ENCODE data around the gene RANBP3. TPM values are rescaled to one million over a fixed set of nuclear protein-coding genes. Genes with fewer than 3 reads are reported as not detected.

Gene RANBP3
- total RNA-seq, 1 donor from 2014 or later = 81.9 TPM

DNA sequence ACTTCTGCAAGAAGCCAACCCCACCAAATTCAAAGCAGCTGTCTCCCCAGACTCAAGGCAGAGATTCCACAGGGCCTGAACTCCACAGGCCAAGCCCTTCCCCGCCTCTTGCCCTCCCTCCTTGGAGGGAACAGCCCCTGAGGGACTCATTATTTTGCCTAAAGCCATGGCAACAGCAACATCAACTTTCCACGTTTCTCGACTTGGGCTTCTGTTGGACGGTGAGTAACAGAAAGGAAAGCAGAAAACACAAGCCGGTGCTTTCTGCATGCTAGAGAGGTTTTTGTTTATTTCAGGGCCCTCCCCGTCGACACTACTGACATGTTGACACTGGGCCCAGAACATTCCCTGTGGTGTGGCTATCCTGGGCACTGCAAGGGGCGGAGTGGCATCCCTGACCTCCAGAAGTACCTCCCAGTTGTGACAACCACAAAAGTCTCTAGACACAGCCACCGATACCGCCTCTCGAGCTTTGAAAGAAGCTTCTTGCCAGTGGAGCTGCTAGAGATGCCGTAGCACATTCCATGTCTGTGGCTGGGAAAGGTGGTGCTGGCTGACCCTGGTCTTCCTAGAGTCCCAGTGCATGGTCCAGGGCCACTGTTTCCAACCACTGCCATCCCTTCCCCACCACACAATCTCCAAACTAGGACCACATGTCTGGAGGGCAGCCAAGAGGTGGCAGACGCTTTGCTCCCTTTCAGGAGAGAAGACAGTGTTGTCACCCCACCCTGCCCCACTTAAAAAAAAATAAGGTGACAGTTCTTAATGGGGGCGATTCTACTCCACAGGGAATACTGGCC lies 51.1 kb downstream of the RANBP3 start:
- TF ChIP-seq, protein P1, sequence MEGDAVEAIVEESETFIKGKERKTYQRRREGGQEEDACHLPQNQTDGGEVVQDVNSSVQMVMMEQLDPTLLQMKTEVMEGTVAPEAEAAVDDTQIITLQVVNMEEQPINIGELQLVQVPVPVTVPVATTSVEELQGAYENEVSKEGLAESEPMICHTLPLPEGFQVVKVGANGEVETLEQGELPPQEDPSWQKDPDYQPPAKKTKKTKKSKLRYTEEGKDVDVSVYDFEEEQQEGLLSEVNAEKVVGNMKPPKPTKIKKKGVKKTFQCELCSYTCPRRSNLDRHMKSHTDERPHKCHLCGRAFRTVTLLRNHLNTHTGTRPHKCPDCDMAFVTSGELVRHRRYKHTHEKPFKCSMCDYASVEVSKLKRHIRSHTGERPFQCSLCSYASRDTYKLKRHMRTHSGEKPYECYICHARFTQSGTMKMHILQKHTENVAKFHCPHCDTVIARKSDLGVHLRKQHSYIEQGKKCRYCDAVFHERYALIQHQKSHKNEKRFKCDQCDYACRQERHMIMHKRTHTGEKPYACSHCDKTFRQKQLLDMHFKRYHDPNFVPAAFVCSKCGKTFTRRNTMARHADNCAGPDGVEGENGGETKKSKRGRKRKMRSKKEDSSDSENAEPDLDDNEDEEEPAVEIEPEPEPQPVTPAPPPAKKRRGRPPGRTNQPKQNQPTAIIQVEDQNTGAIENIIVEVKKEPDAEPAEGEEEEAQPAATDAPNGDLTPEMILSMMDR (conservative IDR thresholded peaks at IDR 0.05; ENCODE audit: low read depth, low read length) = no peak
- no peak overlapping the region for H3K4me3 ChIP-seq (ENCODE audit: low read depth, low read length)
- DNase-seq (ENCODE audit: low read depth) = no peak

GRCh38 chr19:5925830-5926427 lies 52.0 kb downstream of the RANBP3 start:
- H3K4me3 ChIP-seq (ENCODE audit: low read depth, low read length) = no peak overlapping the region
- no peak for DNase-seq (ENCODE audit: low read depth)
- TF ChIP-seq, protein P1 (conservative IDR thresholded peaks at IDR 0.05; ENCODE audit: low read depth, low read length) = no peak

- no peak for DNase-seq (ENCODE audit: low read depth)
- TF ChIP-seq, protein P1 (conservative IDR thresholded peaks at IDR 0.05; ENCODE audit: low read depth, low read length) = no peak
These were observed 54.6 kb downstream of the RANBP3 start for GRCh38 chr19:5923356-5923755.

GRCh38 chr19:5922161-5922545 lies 55.8 kb downstream of the RANBP3 start:
- no peak for DNase-seq (ENCODE audit: low read depth)
- TF ChIP-seq, protein P1 (conservative IDR thresholded peaks at IDR 0.05; ENCODE audit: low read depth, low read length) = no peak
- no peak overlapping the region for H3K4me3 ChIP-seq (ENCODE audit: low read depth, low read length)

More at GRCh38 chr19:5923356-5923755, 54.6 kb downstream of the RANBP3 start:
- H3K4me3 ChIP-seq (ENCODE audit: low read depth, low read length) = no peak overlapping the region

DNA sequence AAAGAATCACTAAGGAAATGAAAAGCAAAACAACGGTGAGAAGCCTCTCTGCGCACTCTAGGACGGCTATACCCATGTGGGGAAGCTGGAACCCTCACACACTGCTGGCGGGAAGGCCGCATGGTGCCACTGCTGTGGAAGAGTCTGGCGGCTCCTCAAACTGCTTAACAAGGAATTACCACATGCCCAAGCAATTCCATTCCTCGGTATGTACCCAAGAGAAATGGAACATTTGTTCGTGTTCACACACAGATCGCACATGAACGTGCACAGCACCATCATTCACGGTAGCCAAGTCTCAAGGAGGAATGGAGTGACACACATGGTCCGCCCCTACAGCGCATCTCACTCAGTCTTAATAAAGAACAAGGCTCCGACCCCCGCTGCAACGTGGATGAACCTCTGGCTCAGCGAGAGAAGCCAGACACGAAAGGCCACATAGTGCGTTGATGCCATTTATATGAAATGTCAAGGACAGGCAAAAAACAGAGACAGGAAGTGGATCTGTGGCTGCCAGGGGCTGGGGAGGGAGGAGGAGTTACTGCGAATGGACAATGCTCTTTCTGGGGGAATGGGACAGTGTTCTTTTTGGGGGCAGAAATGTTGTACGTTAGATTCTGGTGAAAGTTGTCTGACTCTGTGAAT lies 56.3 kb downstream of the RANBP3 start:
- no peak overlapping the region for H3K4me3 ChIP-seq (ENCODE audit: low read depth, low read length)
- DNase-seq (ENCODE audit: low read depth) = no peak
- TF ChIP-seq, protein P1 (conservative IDR thresholded peaks at IDR 0.05; ENCODE audit: low read depth, low read length) = no peak

DNA sequence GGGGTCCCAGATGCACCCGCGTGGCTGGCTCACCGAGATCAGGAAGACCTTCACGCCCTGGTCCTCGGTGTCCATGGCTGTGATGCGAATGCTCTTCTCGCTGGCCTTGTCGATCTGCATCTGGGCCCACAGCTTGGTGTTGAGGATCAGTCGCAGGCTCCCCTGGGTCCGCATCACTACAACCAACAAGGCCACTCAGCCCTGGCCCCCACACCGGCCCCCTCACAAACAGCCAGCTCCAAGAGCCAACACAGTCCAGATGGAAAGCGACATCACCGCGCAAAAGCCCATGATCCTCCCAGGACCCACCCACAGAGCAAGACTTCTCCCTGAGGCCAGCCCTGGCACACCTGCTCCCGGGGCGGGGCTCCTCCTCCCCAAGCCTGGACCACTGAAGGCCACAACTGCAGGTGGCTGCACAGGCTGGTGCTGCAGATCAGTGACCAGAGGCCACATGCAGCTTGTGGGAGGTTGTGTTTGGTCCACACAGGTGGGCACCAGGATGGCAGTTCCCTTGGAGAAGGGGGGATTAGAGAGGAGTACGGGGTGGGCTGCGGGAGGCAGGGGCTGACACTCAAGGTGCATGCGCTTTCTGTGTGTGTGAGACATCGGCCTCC lies 59.4 kb downstream of the RANBP3 start:
- no peak overlapping the region for H3K4me3 ChIP-seq (ENCODE audit: low read depth, low read length)
- TF ChIP-seq, protein P1 (conservative IDR thresholded peaks at IDR 0.05; ENCODE audit: low read depth, low read length) = no peak
- no peak for DNase-seq (ENCODE audit: low read depth)
